SK-N-DZ (cell line): Measurements from ENCODE around the gene CXCR1.
"Not testable (repeated sequence)": the region's sequence is repeated elsewhere in the genome, so short reads cannot be mapped to it uniquely, and the experiment has no call there.

Source experiments
- DNase-seq: peaks from one replicate; pipeline ENCODE4 v3.0.0-alpha.2; 2015; ENCODE audit warnings: low spot score

Gene CXCR1

DNA sequence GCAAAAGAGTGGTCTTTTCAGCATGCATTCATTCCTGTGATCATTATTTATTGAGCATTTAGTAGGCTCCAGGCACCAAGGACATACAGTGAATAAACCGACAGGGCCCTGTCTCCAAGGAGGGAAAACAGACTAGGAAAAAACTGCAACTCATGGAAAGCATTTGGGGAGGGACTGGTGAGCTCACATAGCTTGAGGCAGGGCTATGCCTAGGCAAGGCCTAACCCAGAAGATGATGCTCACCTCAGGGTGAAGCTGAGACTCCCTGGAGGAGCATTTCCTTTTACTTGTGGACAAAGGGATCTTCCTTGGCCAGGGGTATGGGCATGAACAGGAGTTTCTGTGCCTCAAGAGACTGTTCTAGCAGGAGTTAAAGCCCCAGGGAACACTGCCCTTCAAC, 3.9 kb downstream of the CXCR1 start:
- DNase-seq: no peak

DNA sequence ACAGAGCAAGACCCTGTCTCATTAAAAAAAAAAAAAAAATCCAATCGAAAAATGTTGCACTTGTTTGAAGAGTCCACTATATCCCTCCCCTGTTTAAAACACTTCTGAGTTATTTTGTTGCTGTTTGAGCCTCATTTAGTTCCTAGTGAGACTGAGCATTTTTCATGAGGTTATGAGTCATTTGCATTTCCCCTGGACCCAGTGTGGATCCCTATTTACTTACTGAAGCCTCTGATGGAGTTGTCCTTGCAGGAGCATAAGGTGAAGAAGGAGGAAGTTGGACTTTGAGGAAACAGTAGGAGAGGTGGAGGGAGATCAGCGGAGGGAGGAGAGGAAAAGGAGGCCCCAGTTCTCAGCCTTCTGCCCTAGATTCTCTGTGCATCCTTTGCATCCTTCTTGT, 5.1 kb downstream of the CXCR1 start:
- DNase-seq: no peak

DNA sequence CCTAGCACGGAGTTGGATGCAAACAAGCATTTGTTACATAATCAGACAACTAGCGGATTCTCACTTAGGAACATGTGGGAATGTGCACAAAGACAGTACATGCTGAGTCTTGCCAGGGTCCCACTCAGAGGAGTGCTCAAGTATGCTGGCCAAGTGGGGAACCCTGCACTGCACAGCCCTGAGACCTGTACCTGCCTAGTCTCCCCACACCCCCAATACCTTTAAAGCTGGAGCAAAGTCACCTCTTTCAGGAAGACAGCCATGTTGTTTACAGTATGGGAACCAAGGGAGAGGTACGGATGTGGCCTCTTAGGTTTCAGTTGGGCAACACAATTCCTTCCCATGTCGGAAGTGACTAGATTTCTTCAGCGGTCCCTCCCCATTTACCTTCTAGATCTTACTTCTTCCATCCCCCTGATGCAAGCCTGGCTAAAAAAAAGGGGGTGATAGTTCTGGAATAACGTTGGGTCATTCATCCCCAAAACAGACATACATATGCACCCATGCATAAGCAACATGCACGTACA, 10.7 kb downstream of the CXCR1 start:
- no peak for DNase-seq

DNA sequence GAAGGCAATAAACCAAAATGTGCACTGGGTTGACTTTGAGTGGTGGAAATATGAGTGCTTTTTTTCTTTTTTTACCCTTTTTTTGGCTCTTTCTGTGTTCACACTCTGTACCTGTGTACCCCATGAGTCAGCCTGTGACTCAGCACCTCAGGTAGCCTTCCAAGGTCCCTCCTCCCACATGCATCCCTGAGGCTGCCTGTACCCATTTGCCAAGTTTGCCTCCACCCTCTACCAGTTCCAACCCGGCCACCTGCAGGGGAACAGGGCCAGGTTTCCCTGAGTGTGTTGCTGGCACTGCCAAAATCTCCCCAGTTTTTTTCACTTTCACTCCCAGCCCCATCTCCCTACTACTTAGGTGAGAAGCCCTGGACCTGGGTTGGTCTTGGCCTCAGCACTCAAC, 14.0 kb downstream of the CXCR1 start:
- DNase-seq: no peak

DNA sequence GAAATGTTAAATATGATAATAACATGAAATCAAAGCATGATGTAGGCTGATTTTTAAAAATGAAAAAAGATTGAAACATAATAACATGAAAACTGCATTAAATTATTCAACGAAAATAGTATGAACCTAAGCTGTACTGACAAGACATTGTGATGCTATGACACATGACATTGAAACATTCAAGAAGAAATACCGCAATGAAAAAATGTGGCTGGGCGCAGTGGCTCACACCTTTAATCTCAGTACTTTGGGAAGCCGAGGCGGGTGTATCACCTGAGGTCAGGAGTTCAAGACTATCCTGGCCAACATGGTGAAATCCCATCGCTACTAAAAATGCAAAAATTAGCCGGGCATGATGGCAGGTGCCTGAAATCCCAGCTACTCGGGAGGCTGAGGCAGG, 14.6 kb downstream of the CXCR1 start:
- no peak for DNase-seq

DNA sequence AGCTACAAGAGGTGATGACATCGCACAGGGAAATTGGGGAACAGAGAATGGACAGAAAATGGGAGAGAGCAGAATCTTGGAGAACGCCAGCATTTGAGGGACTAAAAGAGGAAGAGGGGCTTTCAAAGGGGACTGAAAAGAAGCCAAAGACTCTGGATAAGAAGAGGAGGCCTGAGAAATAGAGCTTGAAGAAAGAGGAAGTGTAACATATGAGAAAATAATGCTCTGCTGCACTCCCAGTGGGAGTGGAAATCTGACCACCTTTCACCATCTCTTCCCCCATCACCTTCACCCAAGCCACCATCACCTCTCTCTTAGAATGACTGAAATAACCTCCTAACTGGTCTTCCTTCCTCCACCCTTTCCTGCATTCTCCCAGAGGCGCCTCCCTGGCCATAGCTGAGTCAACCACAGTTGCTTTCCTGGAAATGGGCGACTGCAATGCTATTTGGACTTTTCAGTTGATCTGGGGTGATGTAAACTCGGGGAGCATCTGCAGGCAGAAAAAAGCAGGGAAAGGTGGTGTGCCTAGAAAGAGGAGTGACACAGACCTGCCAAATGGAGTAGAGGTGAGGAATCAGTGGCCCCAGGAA, 16.8 kb downstream of the CXCR1 start:
- DNase-seq: no peak

DNA sequence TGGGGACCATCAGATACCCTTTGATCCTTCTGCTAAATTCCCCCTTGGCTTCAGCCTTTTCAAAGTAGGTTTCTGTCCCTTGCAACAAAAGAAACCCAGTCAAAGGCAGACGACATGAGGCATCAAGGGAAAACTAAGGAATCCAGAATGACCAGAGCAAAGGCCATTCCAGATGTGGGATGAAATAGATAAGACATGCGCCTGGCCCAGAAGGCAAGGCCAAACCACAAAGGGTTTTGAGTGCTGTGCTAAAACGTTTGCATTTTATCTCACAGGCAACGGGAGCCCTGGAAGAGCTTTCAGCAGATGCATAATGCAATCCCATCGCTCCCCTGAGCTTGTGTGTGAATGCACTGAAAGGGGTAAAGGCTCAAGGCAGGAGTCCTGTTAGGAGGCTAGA, 17.7 kb downstream of the CXCR1 start:
- no peak for DNase-seq

DNA sequence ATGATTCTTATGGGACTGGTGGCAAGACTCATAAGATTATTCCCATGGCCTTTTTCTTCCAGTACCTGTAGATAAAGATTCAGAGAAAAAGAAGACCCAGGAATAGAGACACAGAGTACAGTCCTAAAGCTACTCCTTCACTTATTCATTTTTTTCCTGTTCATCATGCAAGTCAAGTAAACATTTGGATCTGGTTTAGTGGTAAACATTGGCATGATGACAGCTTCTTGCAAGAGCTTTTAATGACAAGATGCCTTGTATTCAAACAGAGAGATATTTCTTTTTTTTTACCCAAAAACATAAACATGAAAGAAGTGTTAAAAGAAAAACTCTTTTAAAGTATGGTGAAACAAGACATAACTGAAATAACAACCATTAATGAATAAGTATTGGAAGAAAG, 20.7 kb downstream of the CXCR1 start:
- no peak for DNase-seq

DNA sequence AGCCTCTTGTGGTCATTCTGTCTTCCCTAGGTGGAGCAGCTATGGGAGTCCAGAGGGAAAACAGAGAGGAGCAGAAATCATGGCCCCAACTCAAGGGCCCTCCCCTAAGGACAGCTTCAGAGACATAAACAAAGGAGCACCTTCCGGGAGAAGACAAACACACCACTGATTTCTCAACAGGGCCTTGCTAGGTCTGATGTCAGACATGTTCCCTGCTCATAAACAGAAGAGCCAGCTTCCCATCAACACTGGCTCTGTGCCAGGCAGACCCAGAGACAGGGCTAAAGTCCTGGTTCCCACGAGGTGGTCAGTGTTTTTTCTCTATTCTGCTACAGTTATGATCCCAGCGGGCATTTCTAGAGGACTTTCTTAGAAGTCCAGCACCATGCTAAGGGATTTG, 21.6 kb downstream of the CXCR1 start:
- no peak for DNase-seq

DNA sequence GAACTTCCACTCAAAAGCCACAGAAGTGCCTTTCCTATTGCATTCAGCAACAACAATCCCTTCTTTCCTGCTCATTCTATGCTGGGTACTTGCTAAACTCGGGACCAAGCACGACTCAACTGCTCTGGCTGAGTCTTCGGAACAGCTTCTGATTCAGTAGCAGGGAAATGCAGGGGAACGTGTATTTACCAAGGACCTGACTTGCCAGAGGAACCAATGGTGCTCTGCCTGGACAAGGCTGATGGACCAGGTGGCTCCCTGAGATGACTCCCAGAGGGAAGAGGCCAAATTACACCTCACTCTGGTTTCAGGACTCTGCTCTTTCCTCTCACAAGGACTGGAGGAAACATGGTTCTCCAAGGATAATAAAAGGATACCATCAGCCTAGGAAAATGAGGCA, 28.7 kb downstream of the CXCR1 start:
- no peak for DNase-seq

DNA sequence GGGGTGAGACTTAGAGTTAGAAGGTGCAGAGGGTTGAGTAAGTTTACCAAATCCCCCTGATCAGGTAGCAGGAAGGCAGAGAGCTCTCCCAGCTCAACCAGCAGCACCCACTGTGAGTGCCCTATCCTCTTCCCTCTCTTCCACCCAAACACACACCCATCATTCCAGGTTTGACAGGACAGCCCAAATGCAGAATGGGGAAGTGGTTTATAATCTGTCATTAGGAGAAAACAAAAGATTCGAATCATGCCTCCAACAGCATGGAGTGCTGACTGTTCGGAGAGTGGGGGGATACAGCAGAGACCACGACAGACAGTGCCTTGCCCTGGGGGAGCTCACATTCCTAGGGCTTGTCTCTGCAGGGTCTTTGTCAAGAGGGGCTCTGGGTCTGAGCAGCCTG, 29.2 kb downstream of the CXCR1 start:
- DNase-seq: no peak

DNA sequence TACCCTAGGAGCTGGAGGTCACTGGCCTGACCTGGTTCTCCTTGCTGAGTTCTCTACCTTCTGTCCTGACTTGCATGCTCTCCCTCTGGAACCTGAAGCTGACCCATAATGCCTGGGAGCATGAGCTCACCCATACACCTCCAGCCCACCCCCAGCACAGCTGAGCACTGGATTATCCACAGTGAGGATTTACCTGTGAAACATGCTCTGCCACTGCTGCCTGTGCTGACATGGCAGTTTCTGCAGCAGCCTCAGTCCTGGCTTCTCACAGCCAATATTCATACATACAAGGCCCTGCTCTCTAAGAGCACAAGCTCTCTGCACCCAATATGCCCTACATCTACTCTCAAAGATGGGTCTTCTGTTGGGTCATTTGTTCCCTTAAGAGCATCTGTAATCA, 35.9 kb downstream of the CXCR1 start:
- DNase-seq: no peak

DNA sequence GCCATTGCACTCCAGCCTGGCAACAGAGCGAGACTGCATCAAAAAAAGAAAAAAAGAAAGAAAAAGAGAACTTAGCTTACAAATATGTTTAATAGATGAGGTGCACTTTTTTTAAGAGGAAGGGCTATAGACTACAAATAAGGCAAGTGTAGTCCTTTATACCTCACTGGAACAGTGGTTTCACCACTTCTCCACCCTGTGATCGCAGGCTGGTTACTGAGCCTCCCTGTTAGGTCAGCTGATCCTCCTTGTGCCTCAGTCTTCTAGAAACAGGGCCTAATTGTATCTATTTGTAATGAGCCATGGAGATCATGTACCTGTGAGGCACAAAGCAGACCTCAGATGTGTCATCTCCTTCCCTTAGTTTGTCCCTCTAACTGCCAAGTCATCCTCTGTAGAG, 36.4 kb downstream of the CXCR1 start:
- DNase-seq: no peak

DNA sequence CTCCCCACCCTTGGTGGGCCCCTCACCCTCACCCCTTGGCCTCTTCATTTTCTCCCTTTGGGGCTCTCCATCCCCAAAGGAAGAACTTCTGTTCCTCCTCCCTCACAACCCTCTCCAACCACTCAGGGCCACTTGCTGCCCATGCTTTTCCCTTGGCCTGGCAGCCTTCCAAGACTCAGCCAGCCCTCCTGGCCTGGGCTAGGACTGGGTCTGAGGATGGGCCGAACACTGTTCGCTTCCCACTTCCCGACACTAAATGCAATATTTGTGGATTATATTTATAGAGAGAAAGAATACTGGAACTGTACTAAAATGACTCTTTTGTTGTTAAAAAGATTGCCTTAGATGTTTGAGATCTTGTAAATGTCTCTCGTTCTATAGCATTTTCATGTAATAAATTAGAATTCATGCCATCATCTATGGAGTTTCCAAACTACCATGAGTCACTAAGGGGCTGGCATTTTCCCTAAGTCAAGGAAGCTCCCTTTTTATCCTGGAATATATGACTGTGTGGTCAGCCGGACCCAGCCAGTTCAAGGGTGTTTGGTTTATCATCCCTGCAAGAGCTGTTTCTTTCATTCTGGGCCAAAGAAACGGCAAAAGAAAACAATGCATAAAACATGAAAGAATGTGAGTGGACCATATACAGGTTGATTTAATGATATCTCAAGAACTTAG, 37.2 kb downstream of the CXCR1 start:
- no peak for DNase-seq

DNA sequence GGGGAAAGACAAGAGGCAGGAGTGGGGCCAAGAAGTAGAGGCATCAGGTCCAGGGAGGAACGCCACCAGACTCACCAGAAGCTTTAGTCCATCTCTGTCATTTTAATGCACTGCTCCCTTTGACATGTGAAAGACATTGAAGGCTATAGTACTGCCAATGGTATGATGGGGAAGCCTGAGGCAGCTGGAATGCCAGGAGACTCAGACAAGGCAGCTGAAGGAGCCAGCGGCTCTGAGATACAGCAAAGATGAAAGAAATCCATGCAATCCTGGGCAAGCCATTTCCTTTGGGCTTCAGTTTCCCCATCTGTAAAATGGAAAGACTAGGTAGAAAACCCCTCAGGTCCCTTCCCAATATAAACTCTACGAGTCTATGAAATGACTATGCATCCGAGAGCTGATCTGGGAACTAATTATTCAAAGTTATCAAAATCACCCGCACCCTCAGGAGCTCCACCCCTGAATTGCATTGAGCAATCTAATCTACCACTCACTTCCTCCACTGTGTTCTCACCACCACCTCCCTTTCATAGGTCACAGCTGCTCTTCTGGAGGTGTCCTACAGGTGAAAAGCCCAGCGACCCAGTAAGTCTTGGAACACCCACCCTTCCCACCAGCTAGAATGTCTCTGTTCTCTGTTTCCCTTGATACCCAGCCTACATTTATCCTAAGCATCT, 37.8 kb downstream of the CXCR1 start:
- no peak for DNase-seq

DNA sequence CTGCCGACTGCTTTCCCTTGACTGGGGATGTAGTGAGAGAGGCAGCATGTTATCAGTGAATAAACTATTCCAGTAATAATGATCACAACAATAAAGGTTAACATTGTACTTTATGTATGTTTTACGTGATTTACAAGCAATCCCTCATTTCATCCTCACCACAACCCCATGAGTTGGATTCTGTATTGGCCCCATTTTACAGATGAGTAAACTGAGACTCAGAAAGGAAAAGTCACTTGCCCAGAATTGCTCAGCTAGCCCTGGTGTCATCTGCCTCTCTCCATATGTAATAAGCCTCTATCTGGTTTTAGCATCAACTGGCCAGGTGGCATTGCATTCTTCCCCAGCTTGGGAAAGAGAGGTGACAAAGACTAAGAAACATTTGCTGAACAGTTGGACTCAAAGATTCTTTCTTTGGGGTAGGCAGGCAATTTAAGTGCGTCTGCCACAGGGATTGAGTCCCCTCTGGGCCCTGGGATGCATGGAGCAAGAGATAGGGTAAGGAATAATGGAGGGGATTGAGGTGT, 38.8 kb downstream of the CXCR1 start:
- no peak for DNase-seq

DNA sequence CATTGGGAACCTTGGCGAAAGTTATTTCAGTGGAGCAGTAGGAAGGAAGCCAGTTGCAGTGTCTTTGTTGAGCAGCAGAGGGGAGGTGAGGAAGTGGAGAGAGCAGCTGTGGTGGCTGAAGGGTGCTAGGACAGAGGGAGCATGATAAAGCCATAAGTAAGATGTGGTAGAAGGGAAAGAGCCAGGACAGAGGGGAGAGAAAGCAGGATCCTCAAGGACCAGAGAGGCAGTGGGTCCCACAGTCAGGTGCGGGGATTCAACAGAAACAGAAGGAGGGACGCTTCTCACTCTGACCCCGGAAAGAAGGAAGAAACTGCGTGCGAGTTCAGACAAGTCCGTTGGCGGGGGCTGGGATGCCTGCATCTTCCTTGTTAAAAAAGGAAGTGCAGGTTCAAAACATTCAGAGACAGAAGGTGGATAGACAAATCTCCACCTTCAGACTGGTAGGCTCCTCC, 41.1 kb downstream of the CXCR1 start, which contains the start of gene CXCR2:
CXCR2 (plus strand) TSS at position 403 of the 455 bp plus-strand sequence. CDS start 8,774 bp downstream, outside the sequence.
- DNase-seq: no peak

DNA sequence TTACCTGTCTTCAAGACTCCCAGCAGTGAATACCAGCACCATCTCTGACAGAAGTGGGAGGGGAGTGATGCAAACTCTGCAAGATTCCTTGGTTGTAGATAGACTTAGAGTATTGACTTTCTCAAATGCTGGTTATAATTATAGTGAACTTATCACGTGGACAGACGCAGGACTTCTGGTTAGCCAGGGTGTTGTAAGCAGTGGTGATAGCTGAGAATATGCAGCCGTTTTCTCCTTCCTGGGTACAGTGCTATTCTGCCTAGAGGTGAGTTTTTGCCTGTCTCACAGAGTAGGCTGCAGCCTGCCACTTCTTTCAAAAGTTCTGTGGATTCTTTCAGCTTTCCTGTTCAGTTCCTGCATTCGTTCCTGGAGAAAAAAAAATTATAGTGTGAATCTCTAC, 41.7 kb downstream of the CXCR1 start:
- no peak for DNase-seq

DNA sequence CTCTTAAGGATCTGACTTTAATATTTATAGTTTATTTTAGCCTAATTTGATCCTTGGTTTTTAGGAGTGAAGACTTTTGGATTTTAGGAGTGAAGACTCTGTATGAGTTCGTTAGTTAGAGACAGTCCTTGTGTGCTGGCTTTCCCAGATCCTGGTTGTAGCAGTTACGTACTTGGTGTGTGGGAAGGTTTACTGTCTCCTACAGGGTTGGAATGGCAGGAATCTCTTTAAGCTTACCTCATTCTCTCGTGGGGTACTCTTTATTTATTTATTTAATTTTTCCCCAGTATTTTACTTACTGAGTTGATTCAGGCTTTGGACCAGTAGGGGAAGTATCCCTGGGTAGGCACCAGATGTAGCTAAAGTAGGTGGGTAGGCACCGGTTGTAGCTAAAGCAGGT, 42.8 kb downstream of the CXCR1 start:
- no peak for DNase-seq

DNA sequence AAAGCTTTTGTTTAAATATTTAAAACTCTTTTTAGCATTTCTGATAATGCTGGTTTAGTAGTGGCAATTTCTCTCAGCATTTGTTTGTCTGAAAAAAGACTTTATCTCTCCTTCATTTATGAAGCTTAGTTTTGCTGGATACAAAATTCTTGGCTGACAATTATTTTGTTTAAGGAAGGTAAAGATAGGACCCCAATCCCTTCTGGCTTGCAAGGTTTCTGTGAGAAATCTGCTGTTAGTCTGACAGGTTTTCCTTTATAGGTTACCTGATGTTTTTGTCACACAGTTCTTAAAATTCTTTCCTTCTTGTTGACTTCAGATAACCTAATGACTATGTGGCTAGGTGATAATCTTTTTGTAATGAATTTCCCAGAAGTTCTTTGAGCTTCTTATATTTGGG, 44.5 kb downstream of the CXCR1 start:
- not testable (repeated sequence) for DNase-seq

DNA sequence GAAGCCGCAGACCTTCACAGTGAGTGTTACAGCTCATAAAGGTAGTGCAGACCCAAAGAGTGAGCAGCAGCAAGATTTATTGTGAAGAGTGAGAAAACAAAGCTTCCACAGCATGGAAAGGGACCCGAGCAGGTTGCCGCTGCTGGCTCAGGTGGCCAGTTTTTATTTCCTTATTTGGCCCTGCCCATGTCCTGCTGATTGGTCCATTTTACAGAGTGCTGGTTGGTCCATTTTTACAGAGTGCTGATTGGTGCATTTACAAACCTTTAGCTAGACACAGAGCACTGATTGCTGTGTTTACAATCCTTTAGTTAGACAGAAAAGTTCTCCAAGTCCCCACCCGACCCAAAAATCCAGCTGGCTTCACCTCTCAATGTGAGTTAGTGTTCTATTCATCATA, 45.0 kb downstream of the CXCR1 start:
- not testable (repeated sequence) for DNase-seq
